ENCODE data around the gene PLCH2.

The PLCH2 gene

DNA sequence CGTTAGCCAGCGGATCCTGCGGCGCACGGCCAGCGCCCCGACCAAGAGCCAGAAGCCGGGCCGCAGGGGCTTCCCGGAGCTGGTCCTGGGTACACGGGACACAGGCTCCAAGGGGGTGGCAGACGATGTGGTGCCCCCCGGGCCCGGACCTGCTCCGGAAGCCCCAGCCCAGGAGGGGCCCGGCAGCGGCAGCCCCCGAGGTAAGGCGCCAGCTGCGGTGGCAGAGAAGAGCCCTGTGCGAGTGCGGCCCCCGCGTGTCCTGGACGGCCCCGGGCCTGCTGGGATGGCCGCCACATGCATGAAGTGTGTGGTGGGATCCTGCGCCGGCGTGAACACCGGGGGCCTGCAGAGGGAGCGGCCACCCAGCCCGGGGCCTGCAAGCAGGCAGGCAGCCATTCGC lies 26.1 kb downstream of the PLCH2 start:
- DNase-seq: no peak

DNA sequence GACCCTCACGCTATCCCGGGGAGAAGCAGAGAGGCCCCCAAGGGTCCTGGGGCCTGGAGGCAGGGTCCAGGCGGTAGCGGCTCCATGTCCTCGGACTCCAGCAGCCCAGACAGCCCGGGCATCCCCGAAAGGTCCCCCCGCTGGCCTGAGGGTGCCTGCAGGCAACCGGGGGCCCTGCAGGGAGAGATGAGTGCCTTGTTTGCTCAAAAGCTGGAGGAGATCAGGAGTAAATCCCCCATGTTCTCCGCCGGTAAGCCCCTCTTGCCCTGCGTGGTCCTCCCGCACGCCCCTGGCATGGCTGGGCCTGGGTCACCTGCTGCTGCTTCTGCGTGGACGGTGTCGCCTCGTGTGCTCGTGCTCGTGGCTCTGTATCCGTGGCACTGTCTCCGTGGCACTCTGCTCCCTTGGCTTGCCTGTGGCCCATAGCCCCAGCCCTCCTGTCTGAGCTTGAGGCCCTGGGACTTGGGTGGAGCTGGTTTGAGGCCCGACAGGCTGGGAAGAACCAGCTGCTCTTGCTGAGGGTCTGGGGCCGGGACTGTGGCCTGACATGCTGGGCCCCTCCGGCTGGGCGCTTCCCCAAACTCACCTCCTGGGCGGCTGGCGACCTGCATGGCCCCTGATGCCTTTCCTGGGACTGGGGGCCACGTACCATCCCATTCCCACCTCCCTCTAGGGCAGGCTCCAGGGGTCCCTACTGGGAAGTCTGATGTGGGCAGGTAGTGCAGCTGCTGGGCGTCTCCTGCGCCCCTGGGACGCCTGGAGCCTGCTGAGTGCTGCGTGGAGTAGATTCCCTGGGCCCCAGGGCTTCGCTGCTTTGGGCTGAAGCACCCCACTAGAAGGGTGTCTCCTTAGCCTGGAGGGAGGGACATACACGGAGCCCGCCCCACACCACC lies 26.8 kb downstream of the PLCH2 start:
- DNase-seq: no peak

DNA sequence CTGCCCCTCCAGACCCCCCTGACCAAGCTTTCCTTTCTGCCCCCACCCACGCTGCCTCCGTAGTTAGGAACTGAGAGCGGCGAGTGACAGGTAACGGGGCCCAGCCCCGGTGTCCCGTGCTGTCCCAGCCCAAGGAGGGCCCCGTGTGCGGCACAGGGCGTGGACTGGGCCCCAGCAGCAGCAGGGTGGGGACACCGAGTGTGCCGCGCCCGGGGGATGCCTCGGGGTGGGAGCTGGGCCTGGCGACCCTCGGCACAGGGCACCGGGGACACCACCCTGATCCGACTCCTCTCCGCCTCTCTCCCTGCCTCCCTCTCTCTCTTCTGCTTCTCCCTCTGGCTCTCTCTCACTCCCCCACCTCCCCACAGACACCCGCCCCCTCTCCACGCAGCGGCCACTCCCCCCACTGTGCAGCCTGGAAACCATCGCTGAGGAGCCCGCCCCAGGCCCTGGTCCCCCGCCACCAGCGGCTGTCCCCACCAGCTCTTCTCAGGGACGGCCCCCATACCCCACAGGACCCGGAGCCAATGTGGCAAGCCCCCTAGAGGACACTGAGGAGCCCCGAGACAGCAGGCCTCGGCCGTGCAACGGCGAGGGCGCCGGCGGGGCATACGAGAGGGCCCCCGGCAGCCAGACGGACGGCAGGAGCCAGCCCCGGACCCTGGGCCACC lies 27.6 kb downstream of the PLCH2 start:
- no peak for DNase-seq

DNA sequence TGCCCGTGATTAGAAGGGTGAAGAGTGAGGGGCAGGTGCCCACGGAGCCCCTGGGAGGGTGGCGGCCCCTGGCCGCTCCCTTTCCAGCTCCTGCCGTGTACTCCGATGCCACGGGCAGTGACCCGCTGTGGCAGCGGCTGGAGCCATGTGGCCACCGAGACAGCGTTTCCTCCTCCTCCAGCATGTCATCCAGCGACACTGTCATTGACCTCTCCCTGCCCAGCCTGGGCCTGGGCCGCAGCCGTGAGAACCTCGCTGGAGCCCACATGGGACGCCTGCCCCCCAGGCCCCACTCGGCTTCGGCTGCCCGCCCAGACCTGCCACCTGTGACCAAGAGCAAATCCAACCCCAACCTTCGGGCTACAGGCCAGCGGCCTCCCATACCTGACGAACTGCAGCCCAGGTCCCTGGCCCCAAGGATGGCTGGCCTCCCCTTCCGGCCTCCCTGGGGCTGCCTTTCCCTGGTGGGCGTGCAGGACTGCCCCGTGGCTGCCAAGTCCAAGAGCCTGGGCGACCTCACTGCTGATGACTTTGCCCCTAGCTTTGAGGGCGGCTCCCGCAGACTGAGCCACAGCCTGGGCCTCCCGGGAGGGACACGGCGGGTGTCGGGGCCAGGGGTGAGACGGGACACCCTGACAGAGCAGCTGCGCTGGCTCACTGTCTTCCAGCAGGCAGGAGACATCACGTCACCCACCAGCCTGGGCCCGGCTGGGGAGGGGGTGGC lies 28.3 kb downstream of the PLCH2 start:
- DNase-seq: no peak

DNA sequence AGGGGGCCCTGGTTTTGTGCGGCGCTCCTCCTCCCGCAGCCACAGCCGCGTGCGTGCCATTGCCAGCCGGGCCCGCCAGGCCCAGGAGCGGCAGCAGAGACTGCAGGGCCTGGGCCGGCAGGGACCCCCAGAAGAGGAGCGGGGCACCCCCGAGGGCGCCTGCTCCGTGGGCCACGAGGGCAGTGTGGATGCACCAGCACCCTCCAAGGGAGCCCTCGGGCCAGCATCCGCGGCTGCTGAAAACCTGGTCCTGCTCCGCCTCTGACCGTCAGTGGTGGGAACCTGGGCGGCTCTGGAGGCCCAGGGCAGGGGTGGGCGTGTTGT lies 28.8 kb downstream of the PLCH2 start:
- no peak for DNase-seq

DNA sequence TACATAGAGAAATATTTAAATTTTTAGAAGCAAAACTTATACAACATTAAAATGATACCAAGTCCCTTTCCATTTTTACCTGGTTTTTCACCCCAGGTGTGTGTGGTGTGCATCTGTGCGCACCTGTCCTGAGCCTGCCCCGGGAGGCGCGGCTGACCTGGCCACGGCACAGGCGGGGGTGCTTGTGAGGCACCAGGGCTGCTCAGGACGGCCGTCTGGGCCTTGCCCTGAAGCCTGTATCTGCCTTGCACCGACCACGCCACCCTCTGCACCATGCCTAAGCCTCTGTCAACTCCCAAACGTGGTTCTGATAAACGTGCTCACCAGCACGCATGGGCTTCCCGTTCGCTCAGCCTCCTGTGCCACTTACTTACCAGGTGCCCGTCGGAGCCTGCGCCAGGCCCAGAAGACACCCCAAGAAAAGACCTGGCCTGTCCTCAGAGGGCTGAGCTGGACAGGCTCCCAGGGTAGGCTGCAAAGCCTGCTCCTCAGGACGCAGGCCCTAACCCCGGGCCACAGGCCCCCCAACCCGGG lies 29.4 kb downstream of the PLCH2 start:
- DNase-seq: no peak

DNA sequence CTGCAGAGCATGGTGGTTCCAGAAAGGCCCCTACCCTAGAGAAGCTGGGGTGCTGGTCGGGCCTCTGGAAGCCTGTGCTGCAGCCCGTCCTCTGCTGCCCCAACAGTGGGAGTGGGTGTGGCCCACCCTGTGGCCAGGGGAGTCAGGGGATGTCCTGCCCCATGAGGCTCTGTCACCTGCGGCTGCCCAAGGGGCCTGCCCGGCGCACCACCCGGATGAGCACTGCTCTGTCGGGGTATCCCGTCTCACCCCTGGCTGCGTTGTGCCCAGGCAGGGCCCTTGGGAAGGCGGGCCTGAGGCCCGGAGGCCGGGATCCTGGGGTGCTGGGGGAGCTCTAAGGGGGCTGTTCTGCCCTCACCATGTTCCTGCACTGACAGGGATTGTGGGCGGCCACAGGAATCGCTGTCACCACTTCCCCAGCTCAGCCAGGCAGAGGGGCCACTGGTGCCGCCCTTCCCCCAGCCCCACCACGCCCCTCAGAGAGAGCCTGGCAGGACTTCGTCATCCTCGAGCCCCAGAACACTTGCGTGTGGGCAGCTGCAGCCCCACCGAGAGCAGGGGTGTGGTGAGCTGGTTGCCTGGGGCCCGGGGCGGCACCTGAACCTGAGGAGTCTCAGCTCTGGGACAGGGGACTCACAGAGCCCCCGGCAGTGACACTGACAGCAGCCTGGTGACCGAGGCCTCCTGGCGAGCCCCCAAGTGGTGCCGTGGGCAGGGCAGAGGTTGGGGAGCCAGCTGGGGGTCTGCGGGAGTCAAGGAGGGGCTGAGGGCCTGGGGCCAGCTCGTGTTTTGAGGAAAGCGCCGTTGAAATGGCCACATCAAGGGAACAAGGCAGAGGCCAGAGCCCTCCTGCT lies 30.1 kb downstream of the PLCH2 start:
- no peak for DNase-seq

DNA sequence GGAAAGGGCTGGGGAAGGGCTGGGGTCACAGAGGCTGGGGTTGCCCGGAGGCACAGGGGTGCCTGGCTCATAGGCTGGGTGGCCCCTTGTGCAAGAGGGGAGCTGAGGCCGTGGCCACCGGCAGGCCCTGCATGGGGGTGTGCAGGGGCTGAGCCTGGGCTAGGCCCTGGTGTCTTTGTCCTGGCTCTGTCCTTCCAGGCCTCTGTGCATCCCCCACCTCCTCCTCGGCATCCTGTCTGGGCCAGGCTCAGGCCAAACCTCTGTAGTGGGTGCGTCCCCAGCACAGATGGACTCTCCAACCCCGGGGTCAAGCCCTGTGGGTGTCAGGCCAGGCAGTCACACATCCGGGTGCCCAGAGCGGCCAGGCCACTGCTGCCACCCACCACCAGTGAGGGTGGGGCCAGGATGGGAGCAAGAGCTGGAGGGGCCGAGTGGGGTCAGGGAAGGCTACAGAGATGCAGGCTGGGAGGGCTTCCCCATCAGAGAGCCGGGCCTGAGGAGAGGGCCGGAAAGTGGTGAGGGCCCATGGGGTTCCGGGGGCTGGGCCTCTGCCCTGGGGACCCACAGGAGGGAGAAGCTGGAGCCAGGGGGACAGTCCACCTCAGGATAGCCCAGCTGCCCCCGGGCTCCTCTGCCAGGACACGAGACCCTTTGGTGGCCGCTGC lies 30.9 kb downstream of the PLCH2 start:
- no peak for DNase-seq

DNA sequence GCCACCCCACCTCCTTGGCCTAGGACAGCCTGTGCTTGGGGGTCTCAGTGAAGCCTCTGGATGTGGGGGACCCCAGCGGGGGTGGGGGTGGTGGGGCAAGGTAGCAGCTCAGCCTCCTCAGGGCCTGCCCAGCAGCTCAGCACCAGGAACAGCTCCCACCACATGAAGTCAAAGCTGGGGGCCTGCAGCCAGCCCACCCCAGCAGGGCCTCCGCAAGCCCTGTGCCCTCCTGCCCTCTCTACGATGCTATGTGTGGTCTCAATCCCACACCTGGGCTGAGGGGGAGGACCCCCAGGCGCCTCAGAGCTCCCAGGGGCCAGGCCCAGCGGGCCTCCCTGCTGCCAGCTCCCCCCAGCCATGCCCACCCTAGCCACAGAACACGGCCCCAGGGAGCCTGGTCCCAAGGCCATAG lies 31.7 kb downstream of the PLCH2 start:
- DNase-seq: no peak

DNA sequence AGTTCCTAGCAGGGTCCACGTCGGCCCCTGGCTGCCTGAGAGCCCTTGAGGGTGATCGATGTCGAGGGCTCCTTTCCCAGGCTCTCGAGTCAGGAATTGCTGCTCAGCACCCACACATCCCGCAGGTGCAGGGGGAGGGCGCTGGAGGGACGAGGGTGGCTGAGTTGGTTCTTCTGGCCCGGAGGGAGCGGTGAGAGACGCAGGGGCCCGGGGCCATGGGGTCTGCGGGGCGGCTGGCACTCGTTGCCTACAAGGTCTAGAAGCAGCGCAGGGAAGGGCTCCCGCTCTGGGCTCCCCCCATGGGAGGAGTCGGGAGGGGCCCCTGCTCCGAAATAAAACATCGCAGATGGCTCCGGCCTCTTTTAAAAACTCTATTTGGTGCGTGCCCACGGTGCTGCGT lies 32.1 kb downstream of the PLCH2 start:
- no peak for DNase-seq

DNA sequence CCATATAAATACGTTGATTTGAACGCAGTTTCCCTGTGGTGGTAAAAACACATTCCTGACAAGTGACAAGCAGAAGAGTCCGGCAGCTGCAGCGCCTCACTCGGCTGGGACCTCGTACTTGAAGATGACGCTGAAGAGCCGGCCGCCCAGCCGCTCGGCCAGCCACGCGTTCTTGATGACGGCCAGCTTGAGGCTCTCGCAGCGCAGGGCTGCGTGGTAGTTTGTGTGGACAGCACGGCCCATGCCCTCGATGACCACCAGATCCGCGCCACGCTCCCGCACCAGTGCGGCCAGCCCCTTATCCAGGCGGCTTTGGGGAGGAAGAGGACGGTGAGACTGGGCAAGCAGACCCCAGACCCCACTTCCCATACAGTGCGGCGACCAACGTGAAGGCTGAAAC lies 32.7 kb downstream of the PLCH2 start:
- DNase-seq: no peak

DNA sequence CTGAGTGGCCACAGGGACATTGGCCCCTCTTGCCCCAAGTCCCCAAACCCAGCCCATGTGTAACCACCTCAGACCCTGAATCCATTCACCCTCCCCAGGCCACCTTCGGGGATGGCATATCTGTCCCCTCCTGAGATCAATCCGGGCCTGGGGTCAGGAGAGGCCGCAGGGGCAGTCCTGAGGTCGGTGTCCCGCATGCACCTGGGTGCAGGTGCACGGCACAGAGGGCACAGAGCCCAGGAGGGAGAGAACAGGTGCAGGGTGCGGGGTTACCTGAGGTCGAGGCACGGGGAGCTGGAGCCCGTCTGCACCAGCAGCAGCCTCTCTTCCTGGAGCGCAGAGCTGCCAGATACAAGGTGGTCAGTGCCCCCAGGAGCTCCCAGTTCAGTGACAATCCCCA lies 33.5 kb downstream of the PLCH2 start:
- no peak for DNase-seq

DNA sequence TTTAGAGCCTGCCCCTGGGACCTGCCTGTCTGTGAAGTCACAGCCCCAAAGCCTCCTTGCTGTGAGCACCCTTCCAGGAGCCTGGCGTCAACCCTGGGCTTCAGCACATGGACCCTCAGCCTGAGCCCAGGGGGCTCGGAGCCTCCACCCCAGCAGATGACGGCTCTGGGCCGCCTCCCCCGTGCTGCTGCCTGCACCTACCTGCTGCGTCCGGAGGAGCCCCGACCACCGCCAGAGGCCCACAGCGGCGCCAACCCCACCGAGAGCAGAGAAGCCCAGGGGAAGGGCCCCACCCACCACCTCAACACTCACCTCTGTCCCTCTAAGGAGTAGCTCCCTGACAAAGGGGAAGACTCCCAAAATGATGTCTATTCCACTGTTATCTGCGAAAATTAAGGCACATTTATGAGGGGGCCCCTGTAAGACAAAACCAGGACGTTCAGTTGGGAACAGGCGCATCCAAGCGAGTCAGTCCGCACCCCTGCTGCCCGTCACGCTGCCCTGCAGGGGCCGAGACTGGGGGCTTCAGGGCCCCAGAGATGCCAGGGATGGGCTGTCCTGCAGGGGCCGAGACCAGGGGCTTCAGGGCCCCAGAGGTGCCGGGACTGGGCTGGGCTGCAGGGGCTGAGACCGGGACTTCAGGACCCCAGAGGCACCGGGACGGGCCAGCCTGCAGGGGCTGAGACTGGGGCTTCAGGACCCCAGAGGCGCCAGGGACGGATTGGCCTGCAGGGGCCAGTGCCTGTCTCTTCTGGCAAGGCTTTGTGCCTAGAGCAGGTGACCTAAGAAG lies 34.5 kb downstream of the PLCH2 start:
- DNase-seq: no peak

DNA sequence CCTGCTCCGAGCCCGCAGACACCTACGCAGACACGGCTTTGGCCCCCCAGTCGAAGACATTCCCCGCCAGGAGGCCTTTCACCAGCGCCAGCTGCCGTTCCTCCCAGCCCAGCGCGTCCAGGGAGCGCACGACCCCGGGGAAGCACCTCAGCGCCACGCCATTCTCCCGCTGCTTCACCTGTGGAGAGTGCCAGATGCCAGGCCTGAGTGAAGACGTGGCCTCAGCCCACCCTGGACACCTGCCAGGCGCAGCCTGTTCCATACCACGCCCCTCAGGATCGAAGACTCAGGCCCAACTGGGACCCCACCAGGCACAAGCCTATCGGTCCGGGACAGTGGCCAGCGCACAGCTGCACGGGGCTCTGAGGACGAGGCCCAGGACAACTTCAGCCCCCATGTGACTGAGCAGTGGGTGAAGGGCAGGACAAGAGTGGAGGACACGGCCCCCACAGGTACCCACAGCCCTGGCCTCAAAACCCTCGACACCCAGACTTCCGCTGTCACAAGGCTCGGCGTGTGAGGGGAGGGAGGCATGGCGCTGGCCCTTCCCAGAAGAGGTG lies 36.9 kb downstream of the PLCH2 start:
- no peak for DNase-seq

DNA sequence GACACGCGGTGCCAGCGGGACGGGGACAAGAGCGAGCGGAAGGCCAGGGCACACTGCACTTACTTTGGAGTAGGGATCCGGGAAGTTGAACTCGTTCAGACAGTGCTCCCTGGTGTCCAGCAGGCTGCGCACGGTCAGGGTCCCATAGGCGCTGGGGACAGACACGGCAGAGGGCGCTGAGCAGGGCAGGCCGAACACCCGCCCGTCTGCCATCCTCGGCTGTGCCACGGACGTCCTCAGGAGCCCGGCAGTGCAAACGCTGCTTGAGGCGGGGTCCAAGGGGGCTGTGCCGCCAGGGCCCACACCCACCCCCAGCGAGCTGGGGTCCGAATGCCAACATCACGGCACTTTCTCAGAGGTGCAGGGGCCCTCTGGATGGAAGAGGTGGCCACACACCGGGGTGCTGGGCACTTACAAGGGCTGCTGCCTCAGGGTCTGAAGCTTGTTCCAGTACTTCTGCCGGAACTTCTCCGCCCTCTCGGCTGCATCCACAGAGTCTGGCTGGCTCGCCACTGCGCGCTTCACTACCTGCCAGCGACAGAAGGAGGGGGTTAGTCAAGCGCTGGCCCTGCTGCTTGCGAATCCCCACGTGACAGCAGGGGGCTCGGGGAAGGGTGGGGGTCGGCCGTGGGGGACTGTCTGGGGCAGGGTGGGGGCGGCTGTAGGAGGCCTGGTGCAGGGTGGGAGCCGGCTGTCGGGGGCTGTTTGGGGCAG lies 38.0 kb downstream of the PLCH2 start:
- no peak for DNase-seq

DNA sequence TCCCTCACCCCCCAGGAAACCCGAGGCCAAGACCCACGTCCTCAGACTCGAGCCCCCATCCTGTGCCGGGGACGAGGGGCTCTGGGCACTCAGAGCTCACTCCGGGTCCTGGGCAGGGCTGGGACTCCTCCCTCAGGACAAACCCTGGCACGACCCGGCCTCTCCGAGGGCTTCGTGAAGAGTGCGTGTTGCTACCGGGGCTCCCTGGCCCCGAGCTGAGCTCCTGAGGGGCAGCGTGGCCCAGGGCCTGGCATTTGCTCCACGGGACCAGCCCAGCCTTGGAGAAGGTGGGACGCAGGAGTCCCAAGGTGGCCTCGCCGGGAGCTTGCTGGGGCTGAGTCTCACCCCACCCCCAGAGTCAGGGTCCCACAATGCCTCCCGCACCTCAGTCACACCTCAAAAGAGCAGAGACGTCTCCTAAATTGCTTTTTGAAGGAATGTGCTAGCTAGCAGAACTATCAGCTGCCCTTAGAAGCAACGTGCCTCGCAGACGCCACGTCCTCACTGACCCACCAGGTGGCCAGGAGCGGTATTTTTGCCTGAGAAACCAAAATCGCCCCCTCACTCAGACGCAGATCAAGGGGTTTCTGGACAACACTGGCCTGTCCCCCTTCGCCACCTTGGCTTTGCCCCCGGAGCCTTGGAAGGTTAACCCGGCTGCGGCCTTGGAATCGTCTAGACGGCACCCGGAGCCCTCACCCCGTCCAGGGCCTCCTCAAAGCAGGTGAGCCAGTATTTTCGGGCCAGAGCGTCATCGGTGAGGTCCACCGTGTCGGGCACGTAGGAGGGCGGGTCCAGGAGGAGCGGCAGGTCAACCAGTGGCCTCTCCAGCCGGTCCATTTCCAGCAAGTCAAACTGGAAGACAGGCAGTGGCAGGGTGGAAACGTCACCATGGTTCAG lies 39.0 kb downstream of the PLCH2 start:
- DNase-seq: no peak

DNA sequence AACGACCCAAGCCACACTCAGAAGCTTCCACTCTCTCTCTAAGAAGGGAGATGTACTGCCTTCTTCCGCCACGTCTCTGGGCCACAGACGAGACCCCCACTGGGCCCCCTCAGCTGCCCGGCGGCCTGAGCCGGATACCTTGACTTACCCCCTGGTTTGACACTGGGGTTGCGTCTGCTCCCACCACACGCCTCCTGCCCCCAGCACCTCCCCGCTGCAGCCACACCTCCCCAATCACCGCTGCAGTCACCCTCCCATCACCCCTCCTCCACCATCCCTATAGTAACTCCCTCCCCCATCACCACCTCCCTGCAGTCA lies 39.6 kb downstream of the PLCH2 start:
- no peak for DNase-seq

DNA sequence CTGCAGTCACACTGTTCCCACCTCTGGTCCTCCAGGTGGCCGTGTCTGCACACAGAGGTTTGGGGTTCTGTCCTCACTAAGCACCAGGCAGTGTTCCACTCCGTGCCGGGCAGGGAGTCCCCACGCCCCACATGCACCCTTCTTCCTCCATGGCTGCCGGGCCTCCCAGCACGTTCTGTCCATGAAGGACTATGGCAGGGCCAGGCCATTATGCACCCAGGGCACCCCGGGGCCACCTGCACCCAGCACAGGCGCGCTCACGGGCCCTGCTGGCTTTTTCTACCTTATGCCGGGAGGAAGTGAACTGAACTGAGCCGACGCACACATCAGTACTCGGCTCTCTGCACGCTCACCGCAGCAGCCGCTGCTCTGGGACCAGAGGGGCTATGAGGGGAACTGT lies 40.0 kb downstream of the PLCH2 start:
- DNase-seq: no peak

DNA sequence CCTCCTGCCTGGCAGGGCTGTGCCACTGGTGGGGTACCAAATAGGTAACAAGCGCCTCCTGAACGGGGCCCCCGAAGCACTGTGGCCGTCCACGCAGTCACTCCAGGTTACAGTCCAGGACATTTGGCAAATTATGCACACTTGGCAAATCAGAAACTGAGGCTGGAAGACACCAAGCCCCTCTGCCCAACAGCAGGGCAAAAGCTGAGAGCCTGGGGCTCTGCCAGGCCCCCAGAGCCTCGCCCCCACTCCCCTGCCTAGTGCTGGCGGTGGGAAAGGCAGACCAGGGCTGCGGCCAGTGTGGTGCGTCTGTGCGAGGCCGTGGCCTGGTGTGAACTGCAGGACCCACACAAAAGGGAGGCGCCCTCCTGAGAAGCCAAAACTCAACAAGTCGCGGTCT lies 40.9 kb downstream of the PLCH2 start:
- no peak for DNase-seq
